Non-pigmented ciliary epithelial cell (primary cell): ENCODE measurements around the gene PUM2.
A peak's percentile ranks its signal among the peaks of the same experiment; 100 is the strongest.
"Not testable (repeated sequence)": the region's sequence is repeated elsewhere in the genome, so short reads cannot be mapped to it uniquely, and the experiment has no call there.

ENCODE experiments used
- DNase-seq: peaks from one replicate; pipeline ENCODE4 v3.0.0-alpha.2; 2010; ENCODE audit warnings: low read depth

Gene PUM2

GRCh38 chr2:20368706-20369105 lies 18.1 kb upstream of the PUM2 start:
- no peak for DNase-seq

DNA sequence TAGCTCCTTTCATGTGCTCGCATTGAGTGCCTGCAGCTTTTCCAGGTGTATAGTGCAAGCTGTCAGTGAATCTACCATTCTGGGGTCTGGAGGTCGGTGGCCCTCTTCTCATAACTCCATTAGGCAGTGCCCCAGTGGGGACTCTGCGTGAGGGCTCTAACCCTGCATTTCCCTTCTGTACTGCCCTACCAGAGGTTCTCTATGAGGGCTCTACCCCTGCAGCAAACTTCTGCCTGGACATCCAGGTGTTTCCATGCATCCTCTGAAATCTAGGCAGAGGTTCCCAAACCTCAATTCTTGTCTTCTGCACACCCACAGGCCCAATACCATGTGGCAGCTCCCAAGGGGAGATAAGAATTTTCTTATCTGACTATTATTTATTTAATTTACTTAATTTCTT lies 17.3 kb upstream of the PUM2 start:
- DNase-seq, result not testable (repeated sequence)

DNA sequence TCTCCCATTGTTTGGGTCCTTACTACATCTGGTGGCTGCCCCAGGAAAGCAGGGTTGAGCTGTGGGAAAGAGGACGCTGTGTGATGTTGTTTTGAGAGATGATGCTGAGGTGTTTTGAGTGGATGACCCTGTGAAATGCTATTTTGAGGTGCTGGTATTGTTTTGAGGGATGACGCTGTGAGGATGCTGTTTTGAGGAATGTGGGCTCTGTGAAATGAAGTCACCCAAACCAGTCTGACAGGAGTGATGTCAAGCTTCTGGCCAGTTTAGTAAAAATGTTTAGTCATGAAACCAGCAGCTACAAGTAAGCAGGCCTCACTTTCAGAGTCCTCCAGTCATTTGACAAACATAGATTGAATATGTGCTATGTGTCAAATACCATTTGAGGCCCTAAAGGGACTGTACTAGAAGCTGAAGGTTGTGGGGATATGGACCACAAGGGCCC lies 16.1 kb upstream of the PUM2 start:
- no peak for DNase-seq

DNA sequence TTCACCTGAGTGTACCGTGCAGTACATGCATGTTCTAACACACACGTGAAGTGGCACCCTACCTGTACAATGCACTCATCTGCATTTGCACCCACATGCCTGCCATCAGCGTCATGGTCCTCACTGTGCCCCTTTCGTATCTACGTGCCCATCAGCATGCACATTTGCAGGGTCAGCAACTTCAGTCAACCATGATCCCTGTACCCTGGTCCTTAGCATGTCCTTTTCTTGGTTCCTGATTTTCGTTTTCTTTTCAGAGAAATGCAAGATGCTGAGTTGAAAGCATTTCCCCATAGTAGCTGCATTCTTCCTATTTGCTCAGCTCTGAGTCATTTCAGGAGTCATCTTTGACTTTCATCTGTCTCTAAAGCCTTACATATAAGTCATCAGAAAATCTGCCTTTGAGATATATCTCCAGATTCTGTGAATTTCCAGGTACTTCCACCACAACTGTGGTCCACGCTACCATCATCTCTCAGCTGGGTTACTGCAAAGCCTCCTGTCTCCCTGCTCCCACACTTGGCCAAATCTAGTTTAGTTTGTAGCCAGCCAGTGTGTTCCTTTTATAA lies 14.7 kb upstream of the PUM2 start:
- no peak for DNase-seq

DNA sequence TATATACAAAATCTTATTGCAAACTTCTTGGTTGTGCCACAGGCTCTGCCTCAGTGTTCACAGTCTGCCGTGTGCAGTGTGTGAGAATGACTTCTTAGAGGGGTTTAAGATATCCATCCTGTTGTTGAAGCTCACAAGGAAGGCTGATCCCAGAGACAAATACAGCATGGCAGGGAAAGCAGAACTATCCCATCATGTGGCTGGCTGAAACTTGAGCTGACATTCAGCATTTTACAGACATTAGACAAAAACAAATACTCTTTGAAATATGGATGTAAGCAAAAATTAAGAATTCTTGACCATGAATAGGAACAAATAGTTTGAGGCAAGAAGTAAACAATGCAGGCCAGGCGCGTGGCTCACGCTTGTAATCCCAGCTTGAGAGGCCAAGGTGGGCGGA lies 12.9 kb upstream of the PUM2 start:
- no peak for DNase-seq

DNA sequence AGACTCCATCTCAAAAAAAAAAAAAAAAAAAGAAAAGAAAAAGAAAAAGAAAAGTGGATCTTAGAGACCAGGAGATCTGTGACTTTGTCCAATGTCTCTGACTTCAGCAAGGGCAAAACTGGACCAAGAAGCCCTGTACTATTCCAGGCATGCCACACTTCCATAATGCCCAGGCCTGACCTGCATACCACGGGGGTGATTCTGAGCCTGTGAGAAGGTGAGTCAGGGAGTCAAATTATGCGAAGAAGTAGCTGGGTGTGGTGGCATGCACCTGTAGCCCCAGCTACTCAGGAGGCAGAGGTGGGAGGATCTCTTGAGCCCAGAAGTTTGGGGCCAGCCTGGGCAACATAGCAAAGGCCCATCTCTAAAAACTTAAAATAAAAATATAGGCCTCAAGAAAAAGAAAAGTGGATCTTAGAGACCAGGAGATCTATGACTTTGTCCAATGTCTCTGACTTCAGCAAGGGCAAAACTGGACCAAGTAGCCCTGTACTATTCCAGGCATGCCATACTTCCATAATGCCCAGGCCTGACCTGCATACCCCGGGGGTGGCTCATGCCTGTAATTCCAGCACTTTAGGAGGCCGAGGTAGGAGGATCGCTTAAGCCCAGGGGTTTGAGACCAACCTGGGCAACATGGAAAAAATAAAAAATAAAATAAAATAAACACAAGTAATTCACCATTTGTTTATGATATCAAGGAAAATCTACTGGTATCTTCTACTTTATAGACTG lies 12.2 kb upstream of the PUM2 start:
- no peak for DNase-seq

- no peak for DNase-seq
Observed at GRCh38 chr2:20361893-20362292, 11.2 kb upstream of the PUM2 start.

GRCh38 chr2:20359096-20359495 lies 8.5 kb upstream of the PUM2 start:
- DNase-seq, result no peak

- DNase-seq, result no peak
Observed at GRCh38 chr2:20357638-20358389, 7.2 kb upstream of the PUM2 start.

- DNase-seq, result peak; percentile 56
Observed at GRCh38 chr2:20356042-20356441, 5.4 kb upstream of the PUM2 start.

DNA sequence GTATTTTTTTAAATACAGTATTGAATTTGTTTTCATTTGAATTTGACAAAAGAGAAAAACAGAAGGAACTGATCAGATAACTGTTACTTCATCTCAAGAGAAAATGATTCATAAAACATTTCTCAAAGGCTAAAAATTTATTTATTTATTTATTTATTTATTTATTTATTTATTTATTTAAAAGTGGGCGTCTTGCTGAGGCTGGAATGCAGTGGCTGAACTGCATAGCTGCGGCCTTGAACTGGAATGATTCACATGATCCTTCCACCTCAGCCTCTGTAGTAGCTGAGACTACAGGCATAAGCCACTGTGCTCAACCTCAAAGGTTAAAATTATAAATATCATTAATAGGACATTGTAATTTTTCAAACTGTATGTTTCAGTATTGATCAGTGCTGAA lies 4.5 kb upstream of the PUM2 start:
- DNase-seq, result peak; percentile 55

- DNase-seq, result no peak
Observed at GRCh38 chr2:20353241-20353992, 2.8 kb upstream of the PUM2 start.

DNA sequence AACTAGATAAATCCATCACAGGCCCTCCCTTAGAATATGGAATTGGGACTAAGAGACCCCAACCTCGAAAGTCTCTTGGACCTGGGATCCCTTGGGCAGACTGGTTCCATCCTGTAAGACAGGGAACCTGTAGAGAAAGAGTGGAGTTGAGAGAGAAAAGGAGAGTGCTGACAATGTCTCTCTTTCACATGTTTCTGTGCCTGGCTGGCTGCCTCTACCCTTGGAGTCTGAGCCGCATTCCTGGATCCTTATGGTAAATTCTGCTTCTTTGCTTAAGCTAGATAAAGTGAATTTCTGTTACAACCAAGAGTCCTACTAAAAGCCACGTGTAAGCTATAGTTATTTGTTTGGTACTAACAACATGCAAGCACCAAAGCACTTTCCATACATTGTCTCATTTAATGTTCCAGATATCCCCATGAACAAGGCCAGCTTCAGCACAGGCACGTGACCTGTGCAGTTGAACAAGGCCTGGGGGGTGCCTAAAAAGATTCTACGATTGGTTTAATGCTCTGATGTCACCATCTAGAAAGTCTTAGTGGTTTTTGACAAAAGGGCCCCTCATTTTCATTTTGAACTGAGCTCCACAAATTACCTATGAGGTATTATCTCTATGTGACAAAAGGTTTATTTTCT lies 2.1 kb upstream of the PUM2 start:
- no peak for DNase-seq

- no peak for DNase-seq
Observed at GRCh38 chr2:20352230-20352578, 1.6 kb upstream of the PUM2 start.

- DNase-seq, result no peak
Observed at GRCh38 chr2:20351555-20352229, 1.0 kb upstream of the PUM2 start.

GRCh38 chr2:20350041-20350712 lies 467 bp downstream of the PUM2 start:
- no peak for DNase-seq

DNA sequence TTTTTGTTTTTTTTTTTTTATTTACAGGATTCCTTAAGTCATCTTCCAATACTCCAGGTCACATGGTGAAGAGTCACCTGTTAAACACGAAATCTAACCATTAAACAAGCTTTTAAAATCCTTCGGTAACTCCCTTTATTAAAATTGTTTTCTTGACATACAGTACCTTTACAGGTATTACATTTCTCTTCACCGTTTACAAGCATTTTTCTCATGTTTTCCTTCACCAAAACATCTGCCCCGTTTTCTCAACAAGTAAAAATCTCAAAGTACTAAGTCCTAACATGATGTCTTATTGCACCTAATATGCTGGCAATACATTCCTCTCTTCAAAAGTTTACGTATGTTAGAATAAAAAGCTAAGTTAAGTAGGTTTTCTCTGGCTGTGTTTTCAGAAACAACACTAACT lies 1.1 kb downstream of the PUM2 start:
- DNase-seq, result no peak

- no peak for DNase-seq
Observed at GRCh38 chr2:20348542-20348941, 2.1 kb downstream of the PUM2 start.

DNA sequence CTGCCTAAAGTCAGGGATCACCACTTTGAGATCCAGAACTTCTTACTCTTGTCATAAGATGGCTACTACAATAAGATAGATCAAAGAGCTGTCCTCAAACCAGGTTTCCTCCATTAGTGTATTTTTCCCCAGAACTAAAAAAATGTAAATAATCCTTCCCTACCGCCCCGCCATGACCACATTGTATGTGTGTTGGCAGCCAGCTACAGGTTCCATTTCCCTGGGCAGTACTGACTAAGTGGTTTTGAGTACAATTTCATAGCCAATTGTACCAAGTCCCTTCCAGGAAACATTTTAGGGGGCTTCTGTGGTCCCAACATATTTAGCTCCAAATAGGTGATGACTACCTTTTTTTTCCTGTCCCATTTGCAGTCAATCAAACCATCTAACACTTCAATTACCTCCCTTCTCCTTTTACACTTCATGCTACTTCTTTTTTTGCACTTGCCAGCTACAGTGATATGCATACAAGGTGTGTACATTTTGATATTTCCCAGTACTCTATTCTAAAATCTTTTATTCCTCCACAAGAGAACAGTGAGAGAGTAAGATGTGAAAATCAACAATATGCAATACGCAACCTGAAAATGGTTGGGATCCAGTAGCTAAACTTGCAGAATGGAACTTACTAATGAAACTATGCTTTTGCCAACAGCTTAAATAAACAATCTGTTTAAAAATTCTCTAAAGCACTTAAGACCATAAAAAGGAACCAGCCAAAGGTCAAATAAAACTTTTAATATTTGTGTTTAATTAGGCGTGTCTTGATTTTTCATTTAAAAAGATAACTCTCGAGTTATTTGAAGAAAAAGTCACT lies 3.9 kb downstream of the PUM2 start:
- no peak for DNase-seq

GRCh38 chr2:20343128-20343527 lies 7.5 kb downstream of the PUM2 start:
- no peak for DNase-seq
